NCI-H1417 treated with DMSO at 0.1 percent for 48 hours (cell line): ENCODE measurements around the gene CCIN.

Experiments used
- DNase-seq: peaks from one replicate; lab custom pipeline; 2025; lab: John Stamatoyannopoulos, UW

CCIN gene

GRCh38 chr9:36191290-36191645, 22.1 kb downstream of the CCIN start:
- DNase-seq = no peak

GRCh38 chr9:36191686-36192085, 22.5 kb downstream of the CCIN start:
- no peak for DNase-seq

GRCh38 chr9:36192196-36192595, 23.0 kb downstream of the CCIN start:
- DNase-seq = no peak

GRCh38 chr9:36193023-36193422, 23.8 kb downstream of the CCIN start:
- DNase-seq = no peak

GRCh38 chr9:36194326-36195000, 25.3 kb downstream of the CCIN start:
- DNase-seq = no peak

GRCh38 chr9:36204906-36205547, 35.8 kb downstream of the CCIN start:
- DNase-seq = no peak

GRCh38 chr9:36207016-36207415, 37.8 kb downstream of the CCIN start:
- no peak for DNase-seq

GRCh38 chr9:36207546-36208012, 38.4 kb downstream of the CCIN start:
- no peak for DNase-seq

GRCh38 chr9:36208521-36209253, 39.5 kb downstream of the CCIN start:
- DNase-seq = no peak

- DNase-seq = no peak
These were observed 41.5 kb downstream of the CCIN start for GRCh38 chr9:36210722-36211121.

GRCh38 chr9:36211510-36211909, 42.3 kb downstream of the CCIN start:
- no peak for DNase-seq

GRCh38 chr9:36213387-36213786, 44.2 kb downstream of the CCIN start:
- no peak for DNase-seq

- no peak for DNase-seq
These were observed 44.8 kb downstream of the CCIN start for GRCh38 chr9:36213989-36214388.

- DNase-seq = no peak
These were observed 45.4 kb downstream of the CCIN start for GRCh38 chr9:36214571-36214970.

GRCh38 chr9:36217256-36217968, 48.2 kb downstream of the CCIN start:
- no peak for DNase-seq

GRCh38 chr9:36218011-36218410, 48.8 kb downstream of the CCIN start:
- DNase-seq = no peak

GRCh38 chr9:36218411-36218901, 49.3 kb downstream of the CCIN start:
- no peak for DNase-seq
